K562 treated with DMSO at 1 percent for 24 hours (cell line): ENCODE measurements around the gene HSPB3. TPM values are rescaled to one million over a fixed set of nuclear protein-coding genes. Genes with fewer than 3 reads are reported as not detected.

Experiments used
- total RNA-seq: library from RNA; unstranded; fragments of 300-600 nt; gene quantifications from 2 replicates; pipeline ENCODE4 v1.2.3, GENCODE V29; 2022; ENCODE audit warnings: low read depth; ENCODE audit not compliant: insufficient read depth

Gene HSPB3, protein sequence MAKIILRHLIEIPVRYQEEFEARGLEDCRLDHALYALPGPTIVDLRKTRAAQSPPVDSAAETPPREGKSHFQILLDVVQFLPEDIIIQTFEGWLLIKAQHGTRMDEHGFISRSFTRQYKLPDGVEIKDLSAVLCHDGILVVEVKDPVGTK
- 0.86 TPM in 1 of 2 replicates, not detected in the other for total RNA-seq

DNA sequence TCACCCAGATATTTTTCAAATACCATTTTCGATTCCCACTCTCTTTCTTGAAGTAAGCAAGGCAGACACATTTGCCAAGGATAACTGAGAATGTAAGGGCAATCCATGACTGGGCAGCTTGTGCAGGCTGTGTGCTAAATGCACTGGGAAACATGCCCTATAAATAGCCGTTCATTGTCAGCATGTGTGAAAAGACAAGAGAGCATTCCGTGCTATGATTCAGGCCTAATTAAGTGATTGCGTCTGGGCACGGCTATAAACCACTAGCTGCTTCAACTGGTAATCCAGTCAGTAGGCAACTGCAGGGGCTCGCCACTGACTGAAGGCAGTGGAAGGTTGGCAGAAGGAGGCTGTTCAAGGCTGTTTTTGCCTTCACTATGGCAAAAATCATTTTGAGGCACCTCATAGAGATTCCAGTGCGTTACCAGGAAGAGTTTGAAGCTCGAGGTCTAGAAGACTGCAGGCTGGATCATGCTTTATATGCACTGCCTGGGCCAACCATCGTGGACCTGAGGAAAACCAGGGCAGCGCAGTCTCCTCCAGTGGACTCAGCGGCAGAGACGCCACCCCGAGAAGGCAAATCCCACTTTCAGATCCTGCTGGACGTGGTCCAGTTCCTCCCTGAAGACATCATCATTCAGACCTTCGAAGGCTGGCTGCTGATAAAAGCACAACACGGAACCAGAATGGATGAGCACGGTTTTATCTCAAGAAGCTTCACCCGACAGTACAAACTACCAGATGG, at the start of gene HSPB3:
TSS of gene HSPB3 (plus strand) at position 287 of the 745 bp plus-strand sequence. CDS start at position 378, 91 bp downstream.

Other genes starting within 250 kb of the HSPB3 start
- gene ARL15, start 145.1 kb upstream of the HSPB3 start, total RNA-seq: 21.5 and 28.2 TPM in 2 replicates
- gene SNX18, start 62.1 kb downstream of the HSPB3 start, total RNA-seq: 18.7 and 19.6 TPM in 2 replicates